Mucosa of descending colon (tissue), 3 donors: ENCODE measurements around the gene PSMG3. TPM values are rescaled to one million over a fixed set of nuclear protein-coding genes. Genes with fewer than 3 reads are reported as not detected.

Source experiments
- ATAC-seq: fragments of 200-7000 bp; cut with Tn5 transposase; one replicate; pipeline ENCODE4 v1.9.1; 2020; ENCODE audit warnings: mild to moderate bottlenecking, moderate library complexity
- DNase-seq, 3 donors: peaks; one replicate each; pipeline ENCODE4 v3.0.0-alpha.2; 2020
- H3K36me3 ChIP-seq: fragments of 200-600 bp; one replicate; pipeline ENCODE4 v1.8.0; 2021; ENCODE audit warnings: low read depth, mild to moderate bottlenecking
- H3K4me1 ChIP-seq: fragments of 200-600 bp; one replicate; pipeline ENCODE4 v1.8.0; 2021; ENCODE audit warnings: low read depth, mild to moderate bottlenecking
- H3K4me3 ChIP-seq: fragments of 200-600 bp; one replicate; pipeline ENCODE4 v1.8.0; 2021; ENCODE audit warnings: mild to moderate bottlenecking
- H3K9me3 ChIP-seq: fragments of 200-600 bp; one replicate; pipeline ENCODE4 v1.8.0; 2021; ENCODE audit warnings: mild to moderate bottlenecking
- intact Hi-C, 2 donors: fragments of 100-400 bp; cut with DNase I in 1 of 2; cut with micrococcal nuclease in 1 of 2; formaldehyde crosslinking; loops; one replicate each; pipeline versions ENCODE4 v1.11.0 to v1.11.1; 2022; cut with DNase I, micrococcal nuclease
- total RNA-seq, 3 donors: library from RNA; stranded (reverse); fragmentation: NEBNext Ultra II Directional in 2 of 3; extraction: Animal tissue kit (Norgen Biotek cat#: 25700) in 2 of 3; gene quantifications; one replicate each; pipeline versions ENCODE4 v1.2.1 to v1.2.4, GENCODE V29; 2021 to 2023
- TF ChIP-seq, protein P1 (sequence below): fragments of 200-600 bp; IDR thresholded peaks from one replicate; pipeline ENCODE4 v1.8.0; 2022; ENCODE audit warnings: antibody characterized with exemption, mild to moderate bottlenecking
- donor health status: DM: no; HTN: no; CAD: no; lungs with moderate emphysema.
- donor health status: DM: no; HTN: no; CAD: no.
- donor health status: DM: no; HTN: yes; CAD: no.

Gene PSMG3
- total RNA-seq, 3 donors from 2014 or later: 22.6 to 26.0 (median 22.9) TPM

DNA sequence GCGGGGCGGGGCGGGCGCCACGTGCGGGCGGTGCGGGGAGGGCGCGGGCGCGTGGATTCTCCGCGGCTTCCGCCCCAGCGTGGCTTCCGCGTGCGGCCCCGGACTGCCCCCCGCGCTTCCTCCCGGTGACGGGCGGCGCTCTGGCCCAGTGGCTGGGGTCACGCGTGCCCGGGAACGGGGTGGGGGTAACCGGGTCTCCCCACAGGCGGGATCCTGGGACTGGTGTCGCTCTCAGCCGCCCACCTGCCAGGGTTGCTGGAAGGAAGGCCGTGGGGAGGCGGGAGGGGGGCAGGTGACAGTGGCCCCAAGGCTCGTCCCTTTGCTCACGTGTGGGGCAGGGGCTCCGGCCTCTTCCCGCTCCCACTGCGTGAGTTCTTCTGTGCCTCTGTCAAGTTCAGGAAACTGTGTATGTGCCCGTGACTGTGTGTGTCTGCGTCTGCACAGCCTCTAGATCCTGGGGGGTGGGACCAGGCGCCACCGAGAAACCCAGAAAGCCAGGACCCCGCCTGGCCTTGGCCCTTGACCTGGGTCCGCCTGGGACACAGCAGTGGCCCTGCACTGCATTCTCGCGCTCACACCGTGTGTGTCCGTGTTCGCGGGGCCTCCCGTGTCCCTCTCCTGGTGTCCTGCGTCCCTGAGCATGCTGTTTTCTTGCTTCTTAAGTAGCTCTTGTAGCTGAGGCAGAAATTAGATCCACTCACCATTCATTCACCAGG, 38.4 kb downstream of the PSMG3 start:
- TF ChIP-seq, protein P1, sequence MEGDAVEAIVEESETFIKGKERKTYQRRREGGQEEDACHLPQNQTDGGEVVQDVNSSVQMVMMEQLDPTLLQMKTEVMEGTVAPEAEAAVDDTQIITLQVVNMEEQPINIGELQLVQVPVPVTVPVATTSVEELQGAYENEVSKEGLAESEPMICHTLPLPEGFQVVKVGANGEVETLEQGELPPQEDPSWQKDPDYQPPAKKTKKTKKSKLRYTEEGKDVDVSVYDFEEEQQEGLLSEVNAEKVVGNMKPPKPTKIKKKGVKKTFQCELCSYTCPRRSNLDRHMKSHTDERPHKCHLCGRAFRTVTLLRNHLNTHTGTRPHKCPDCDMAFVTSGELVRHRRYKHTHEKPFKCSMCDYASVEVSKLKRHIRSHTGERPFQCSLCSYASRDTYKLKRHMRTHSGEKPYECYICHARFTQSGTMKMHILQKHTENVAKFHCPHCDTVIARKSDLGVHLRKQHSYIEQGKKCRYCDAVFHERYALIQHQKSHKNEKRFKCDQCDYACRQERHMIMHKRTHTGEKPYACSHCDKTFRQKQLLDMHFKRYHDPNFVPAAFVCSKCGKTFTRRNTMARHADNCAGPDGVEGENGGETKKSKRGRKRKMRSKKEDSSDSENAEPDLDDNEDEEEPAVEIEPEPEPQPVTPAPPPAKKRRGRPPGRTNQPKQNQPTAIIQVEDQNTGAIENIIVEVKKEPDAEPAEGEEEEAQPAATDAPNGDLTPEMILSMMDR: no peak
- ATAC-seq (peak; percentile 7), DNase-seq (peak in 2 of 3 donors; percentile 73 to 78)
- H3K4me1 ChIP-seq: peaks cover 31% of the 10 kb centered on the region
- no peaks in the 10 kb centered on the region for H3K9me3 ChIP-seq
- H3K4me3 ChIP-seq: peak overlapping the region; percentile 70
- intact Hi-C loops: no loop called here
- no peaks in the 10 kb centered on the region for H3K36me3 ChIP-seq

DNA sequence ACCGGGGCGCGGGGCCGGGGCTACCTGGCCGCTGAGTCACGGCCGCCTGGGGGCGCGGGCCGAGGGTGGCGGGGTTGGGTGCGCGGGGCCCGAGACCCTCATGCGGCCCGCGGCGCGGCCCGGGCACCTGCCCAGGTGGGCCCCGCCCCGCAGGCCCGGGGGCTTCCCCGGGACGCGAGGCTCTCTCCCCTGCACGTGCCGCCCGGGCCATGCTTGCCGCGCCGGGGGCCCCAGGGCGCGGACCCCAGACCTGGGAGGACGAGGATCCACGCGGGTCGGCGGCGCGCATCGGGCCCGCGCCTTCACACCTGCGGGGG, 38.9 kb downstream of the PSMG3 start:
- ATAC-seq (no peak), DNase-seq (no peak)
- Histone ChIP-seq H3K4me1 (peaks cover 28% of the 10 kb centered on the region), H3K4me3 (peak overlapping the region; percentile 70), H3K9me3 (no peaks in the 10 kb centered on the region), H3K36me3 (no peaks in the 10 kb centered on the region)
- intact Hi-C loops: no loop called here
- TF ChIP-seq, protein P1: no peak

DNA sequence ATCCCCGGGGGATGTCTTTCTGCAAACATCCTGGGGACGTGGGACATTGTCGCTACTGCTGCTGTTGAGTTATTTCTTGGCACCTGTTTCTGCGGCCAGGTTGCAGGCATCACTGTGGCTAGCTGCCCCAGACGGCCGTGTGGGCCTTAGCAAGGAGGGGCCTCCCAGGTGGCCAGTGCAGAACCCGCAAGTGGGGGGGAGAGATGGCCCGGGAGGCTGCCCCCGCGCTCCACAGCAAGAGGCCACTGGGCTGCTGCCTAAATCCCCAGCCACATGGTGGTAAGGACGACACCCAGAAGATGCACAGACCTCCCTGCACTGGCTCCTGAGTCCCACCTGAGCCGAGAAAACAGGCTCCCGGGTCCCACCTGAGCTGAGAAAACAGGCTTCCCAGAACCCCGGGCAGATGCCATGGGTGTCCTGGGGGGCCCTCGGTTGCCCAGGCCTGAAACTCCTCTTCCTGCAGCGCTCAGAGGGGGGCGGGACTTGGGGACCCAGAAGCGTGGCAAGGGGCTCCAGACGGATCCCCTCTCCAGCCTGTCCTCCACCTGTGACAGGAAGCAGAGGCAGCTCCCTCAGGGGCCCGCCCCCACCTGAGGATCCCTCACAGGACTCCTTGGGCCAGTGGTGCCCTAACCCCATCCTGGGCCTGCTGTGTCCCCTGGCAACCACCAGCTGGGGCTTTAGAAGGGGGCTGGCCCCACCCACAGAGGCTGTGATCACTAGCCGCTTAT, 40.3 kb downstream of the PSMG3 start:
- intact Hi-C loops: no loop called here
- DNase-seq: peak in 2 of 3 donors; percentile 59 to 67
- Histone ChIP-seq H3K36me3 (no peaks in the 10 kb centered on the region), H3K4me3 (no peak overlapping the region), H3K4me1 (peaks cover 22% of the 10 kb centered on the region), H3K9me3 (no peaks in the 10 kb centered on the region)
- TF ChIP-seq, protein P1: no peak
- ATAC-seq: no peak

DNA sequence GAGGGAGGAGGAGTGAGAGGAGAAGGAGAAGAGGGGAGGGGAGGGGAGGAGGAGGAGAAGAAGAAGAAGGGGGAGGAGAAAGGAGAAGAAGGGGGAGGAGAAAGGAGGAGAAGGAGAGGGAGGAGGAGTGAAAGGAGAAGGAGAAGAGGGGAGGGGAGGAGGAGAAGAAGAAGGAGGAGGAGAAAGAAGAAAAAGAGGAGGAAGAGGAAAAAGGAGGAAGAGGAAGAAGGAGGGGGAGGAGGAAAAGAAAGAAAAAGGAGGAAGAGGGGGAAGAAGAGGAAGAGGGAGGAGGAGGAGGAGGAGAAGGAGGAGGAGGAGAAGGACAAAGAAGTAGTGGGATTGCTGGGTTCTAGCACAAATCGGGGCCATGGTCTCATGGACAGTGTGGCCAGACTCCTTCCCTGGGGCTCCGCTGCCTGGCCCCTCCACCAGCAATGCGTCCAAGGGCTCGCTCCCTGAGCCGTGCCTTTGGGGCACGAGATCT, 43.5 kb downstream of the PSMG3 start:
- H3K9me3 ChIP-seq: no peaks in the 10 kb centered on the region
- intact Hi-C loops: no loop called here
- DNase-seq (no peak), ATAC-seq (no peak)
- H3K4me3 ChIP-seq: no peak overlapping the region
- no peaks in the 10 kb centered on the region for H3K36me3 ChIP-seq
- TF ChIP-seq, protein P1: no peak
- H3K4me1 ChIP-seq: peaks cover 12% of the 10 kb centered on the region

DNA sequence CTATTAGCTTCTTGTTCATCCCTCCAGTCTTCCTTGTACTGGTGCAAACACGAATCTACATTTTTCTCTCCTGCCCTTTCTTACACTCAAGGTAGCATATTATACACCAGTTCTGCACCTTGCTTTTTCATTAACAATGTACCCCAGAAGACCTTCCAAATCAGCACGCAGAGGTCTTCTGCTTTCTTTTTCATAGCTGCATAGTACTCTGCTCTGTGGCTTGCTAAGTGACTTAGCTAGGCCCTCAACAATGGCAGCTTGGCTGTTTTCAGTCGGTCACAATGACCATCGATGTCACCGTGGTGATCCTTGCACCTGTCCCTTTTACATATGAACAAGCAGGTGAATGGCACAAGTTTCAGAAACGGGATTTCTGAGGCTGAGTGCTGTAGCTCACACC, 44.4 kb downstream of the PSMG3 start:
- Histone ChIP-seq H3K9me3 (no peaks in the 10 kb centered on the region), H3K36me3 (no peaks in the 10 kb centered on the region), H3K4me3 (no peak overlapping the region), H3K4me1 (peaks cover 12% of the 10 kb centered on the region)
- intact Hi-C loops: no loop called here
- ATAC-seq: no peak
- no peak for DNase-seq
- TF ChIP-seq, protein P1: no peak
